Effector memory CD4-positive, alpha-beta T cell (primary cell): Measurements from ENCODE around the gene WFIKKN2.
A peak's percentile ranks its signal among the peaks of the same experiment; 100 is the strongest.

Source experiments
- DNase-seq, 3 donors: peaks; one replicate each; pipeline ENCODE4 v3.0.0-alpha.2; 2020
- H3K27ac ChIP-seq: 2 replicates; pipeline ENCODE4 v1.7.0; 2013; ENCODE audit warnings: mild to moderate bottlenecking, low read length, moderate library complexity; ENCODE audit not compliant: insufficient read depth, poor library complexity, severe bottlenecking
- H3K27me3 ChIP-seq: replicated peaks from 2 replicates; pipeline ENCODE4 v1.7.0; 2013; ENCODE audit warnings: mild to moderate bottlenecking, low read length; ENCODE audit not compliant: insufficient read depth, control insufficient read depth, poor library complexity, severe bottlenecking
- H3K36me3 ChIP-seq: 2 replicates; pipeline ENCODE4 v1.7.0; 2013; ENCODE audit warnings: mild to moderate bottlenecking, low read length, moderate library complexity; ENCODE audit not compliant: control insufficient read depth, insufficient read depth
- H3K4me1 ChIP-seq: 2 replicates; pipeline ENCODE4 v1.7.0; 2013; ENCODE audit warnings: low read length, mild to moderate bottlenecking; ENCODE audit not compliant: control insufficient read depth, insufficient read depth, poor library complexity, severe bottlenecking
- H3K4me3 ChIP-seq: 2 replicates; pipeline ENCODE4 v1.7.0; 2013; ENCODE audit warnings: low read length, low read depth, mild to moderate bottlenecking; ENCODE audit not compliant: insufficient read depth, poor library complexity, severe bottlenecking
- H3K9me3 ChIP-seq: 2 replicates; pipeline ENCODE4 v1.7.0; 2013; ENCODE audit warnings: mild to moderate bottlenecking, low read length, moderate library complexity; ENCODE audit not compliant: control insufficient read depth

Gene WFIKKN2

DNA sequence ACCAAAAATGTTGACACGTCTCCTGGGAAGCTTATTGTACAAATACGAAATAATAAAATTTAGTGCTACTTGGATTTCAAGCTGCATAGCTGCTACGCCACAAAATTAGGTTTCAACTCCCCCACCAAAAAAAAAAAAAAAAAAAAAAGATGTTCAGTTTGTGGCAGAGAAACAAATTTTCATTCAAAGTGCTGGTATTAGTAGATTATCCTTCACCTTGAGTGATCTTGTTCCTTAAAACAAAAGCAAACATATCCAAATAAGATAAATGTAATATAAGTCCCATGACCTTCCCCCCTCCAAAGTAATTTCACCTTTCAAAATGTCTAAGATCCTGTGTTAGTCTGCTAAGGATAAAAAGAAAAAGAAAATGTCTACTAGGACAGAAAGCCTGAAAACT lies 28.5 kb downstream of the WFIKKN2 start:
- H3K4me1 ChIP-seq, result peaks cover 35% of the 10 kb centered on the region
- H3K9me3 ChIP-seq, result no peaks in the 10 kb centered on the region
- H3K36me3 ChIP-seq, result peaks cover 15% of the 10 kb centered on the region
- no peak for DNase-seq
- H3K27ac ChIP-seq, result peak overlapping the region; percentile 97
- H3K4me3 ChIP-seq, result peak overlapping the region; percentile 90
- no peaks in the 10 kb centered on the region for H3K27me3 ChIP-seq

DNA sequence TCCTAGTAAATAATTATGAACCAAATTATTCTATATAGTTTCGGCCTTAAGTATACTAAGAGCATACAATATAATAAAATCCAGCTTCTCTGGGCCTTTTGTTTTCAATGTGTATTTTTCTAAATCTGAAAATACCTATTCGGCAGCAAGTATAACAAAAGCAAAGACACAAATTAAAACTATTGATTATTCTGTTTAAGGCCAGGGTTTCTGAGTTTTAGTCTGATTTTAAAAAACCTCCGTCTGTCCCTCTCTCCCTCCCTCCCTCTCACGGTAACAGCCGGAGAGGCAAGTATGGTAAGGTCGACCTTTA lies 29.3 kb downstream of the WFIKKN2 start:
- Histone ChIP-seq H3K36me3 (peaks cover 15% of the 10 kb centered on the region), H3K9me3 (no peaks in the 10 kb centered on the region), H3K4me1 (peaks cover 35% of the 10 kb centered on the region), H3K27me3 (no peaks in the 10 kb centered on the region), H3K27ac (peak overlapping the region; percentile 97), H3K4me3 (peak overlapping the region; percentile 90)
- DNase-seq, result no peak

DNA sequence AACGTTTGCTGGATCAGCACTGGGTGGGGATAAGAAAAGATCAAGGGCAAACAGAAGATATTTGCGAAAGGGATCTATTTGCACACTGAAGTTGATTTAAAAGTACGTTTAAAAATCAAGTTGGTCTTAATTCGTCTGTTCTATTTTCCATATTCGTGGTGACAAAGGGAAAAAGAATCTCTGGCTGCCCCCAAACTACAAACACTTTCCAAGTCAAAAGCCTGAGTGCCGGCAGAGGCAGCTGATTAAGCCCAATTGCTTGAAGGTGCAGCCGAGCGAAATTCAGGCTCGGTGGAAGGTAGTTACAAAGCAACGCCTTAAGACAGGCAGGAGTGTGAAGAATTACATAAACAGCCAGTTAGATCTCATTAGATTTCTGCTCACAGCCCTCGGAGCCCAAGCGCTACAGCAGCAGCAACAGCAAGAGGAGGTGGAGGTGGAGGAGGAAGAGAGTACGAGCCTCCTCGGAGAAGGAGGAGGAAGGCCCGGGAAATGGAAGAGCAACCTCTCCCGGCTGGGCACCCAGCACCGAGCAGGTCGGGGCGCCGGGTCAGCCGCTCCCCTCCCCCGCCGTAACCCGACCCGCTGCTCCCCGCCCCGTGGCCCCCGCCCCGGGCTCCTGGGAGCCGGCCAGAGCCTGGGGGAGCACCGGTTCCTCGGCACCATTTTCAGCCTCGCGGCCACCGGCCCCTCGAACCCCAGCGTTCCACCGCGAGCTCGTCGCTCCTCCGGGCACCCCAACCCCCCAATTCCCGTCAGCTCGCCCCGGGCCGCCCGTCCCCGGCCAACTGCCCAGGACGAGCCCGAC lies 29.9 kb downstream of the WFIKKN2 start:
- peaks cover 15% of the 10 kb centered on the region for H3K36me3 ChIP-seq
- peak overlapping the region; percentile 97 for H3K27ac ChIP-seq
- no peaks in the 10 kb centered on the region for H3K9me3 ChIP-seq
- H3K4me1 ChIP-seq, result peaks cover 35% of the 10 kb centered on the region
- H3K27me3 ChIP-seq, result no peaks in the 10 kb centered on the region
- peak overlapping the region; percentile 90 for H3K4me3 ChIP-seq
- peak in 2 of 3 donors; percentile 27 to 41 for DNase-seq

DNA sequence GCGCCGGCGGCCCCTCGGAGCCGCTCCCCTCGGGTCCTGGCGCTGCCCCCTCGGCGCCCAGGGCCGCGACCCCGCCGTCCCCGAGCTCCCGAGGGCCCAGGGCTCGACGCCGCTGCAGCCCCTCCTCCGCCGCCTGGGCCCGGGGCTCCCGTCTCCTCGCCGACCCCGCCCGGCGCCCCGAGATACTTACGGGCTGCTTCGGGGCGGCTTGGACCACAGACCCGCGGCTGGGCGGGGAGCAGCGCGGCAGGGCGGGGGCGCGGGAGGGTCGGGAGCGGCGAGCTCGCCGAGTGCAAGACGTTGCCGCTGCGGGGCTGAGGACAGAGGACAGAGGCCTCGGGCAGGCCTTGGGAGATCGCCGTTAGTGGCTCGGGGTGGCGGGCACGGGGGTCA lies 30.5 kb downstream of the WFIKKN2 start:
- Histone ChIP-seq H3K27me3 (no peaks in the 10 kb centered on the region), H3K27ac (peak overlapping the region; percentile 97), H3K4me3 (peak overlapping the region; percentile 90), H3K36me3 (peaks cover 15% of the 10 kb centered on the region), H3K9me3 (no peaks in the 10 kb centered on the region), H3K4me1 (peaks cover 39% of the 10 kb centered on the region)
- DNase-seq, result no peak

DNA sequence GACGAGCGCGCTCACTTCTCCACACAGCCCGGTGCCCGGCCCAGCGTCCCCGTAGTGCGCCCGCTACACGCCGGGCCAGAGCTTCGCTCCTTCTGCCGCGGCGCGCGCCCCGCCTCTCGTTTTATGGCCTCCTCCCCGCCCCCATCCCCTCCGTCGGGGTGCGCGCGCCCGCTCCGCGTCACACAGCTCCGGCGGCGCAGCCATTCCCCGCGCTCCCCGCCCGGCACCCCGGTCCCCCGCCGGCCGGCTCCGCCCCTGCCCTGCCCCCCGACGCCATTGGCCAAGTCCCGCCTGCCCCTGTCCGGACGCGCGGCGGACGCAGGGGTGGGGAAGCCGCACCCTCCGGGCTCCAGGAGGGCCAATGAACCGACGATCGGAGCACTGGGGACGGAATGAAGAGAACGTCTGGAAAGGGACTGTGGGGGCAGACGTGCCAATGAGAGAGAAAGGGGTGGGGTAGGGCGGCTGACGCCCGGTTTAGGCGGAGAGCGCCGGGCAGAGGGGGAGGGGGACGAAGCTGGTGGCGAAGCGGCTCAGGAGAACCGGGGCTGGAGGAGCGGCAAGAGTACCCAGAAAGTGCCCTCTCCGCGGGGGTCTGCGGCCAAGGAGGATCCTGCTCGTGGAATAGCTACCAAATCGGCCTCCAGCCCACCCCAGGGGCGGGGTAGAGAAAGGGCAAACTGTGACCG lies 31.0 kb downstream of the WFIKKN2 start, which contains the start of gene TOB1:
Gene TOB1 (minus strand): TSS at position 94 of the 689 bp plus-strand sequence. CDS start 2,337 bp downstream, outside the sequence.
- peak within 1 kb of the TSS; percentile 97 for H3K27ac ChIP-seq
- peak within 1 kb of the TSS; percentile 90 for H3K4me3 ChIP-seq
- H3K9me3 ChIP-seq, result no peaks in the 10 kb centered on the region
- H3K27me3 ChIP-seq, result no peaks in the 10 kb centered on the region
- peaks cover 44% of the 10 kb centered on the region for H3K4me1 ChIP-seq
- peaks cover 15% of the 10 kb centered on the region for H3K36me3 ChIP-seq
- peak; percentile 93 to 95 (median 94) for DNase-seq

DNA sequence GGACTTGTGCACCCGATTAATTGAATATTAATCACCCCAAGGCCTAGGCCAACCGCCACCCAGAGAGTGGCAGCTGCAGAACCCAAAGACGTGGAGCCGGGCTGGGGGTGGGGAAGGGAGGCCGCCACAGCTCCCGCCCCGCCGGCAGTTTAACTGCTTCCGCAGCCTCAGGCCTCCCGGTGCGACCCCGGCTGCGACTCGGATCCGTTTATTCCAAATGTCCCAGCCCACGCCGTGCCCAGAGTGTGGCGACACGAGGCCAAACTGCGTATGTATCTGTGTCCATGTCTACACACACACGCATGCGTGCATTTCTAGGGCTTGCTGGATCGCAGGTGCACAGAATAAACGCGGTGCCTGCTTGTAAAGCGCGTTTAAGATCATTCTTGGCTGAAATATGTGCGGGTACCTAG lies 31.6 kb downstream of the WFIKKN2 start:
- H3K4me1 ChIP-seq, result peaks cover 49% of the 10 kb centered on the region

DNA sequence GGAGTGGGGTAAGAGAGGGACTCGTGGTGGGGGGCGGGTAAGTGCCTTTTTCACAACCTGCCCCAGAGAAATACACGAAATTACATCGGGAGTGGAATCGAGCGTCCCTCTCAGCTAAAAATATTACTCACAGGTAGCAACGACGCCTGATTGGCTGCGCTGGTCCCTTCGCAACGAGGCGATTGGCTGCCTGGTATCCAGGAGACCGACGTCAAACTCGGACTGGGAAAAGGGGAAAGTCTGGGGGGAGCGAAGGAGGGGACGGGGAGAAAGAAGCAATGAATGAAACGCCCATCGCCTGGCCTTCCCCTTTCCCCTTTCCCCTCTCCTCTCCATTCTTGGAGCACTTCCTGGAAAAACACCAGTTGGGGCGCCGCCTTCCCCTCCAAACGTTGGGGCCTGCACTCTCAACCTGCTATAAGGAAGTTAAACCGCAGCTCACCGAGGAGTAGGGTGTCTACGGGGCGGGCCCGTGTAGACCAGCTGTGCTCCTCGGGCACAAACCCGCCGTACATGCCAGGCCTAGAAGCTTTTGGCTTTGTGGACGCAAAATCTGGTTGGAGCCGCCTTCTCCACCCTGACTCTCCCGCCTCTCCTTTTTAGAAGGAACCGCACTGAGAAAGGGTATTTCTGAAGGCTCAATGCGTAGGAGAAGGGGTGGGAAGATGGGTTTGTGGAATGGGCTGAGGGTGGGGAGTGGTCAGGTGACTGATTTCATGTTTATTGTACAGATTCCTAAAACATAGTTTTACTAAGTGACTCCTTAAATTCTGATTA lies 32.2 kb downstream of the WFIKKN2 start:
- no peaks in the 10 kb centered on the region for H3K27me3 ChIP-seq
- peak; percentile 69 to 81 (median 75) for DNase-seq
- H3K9me3 ChIP-seq, result no peaks in the 10 kb centered on the region
- peaks cover 51% of the 10 kb centered on the region for H3K4me1 ChIP-seq
- peaks cover 10% of the 10 kb centered on the region for H3K36me3 ChIP-seq
- peak overlapping the region; percentile 97 for H3K27ac ChIP-seq
- H3K4me3 ChIP-seq, result peak overlapping the region; percentile 90

More for the DNA sequence above, 31.6 kb downstream of the WFIKKN2 start:
- Histone ChIP-seq H3K27me3 (no peaks in the 10 kb centered on the region), H3K9me3 (no peaks in the 10 kb centered on the region), H3K36me3 (peaks cover 10% of the 10 kb centered on the region), H3K27ac (peak overlapping the region; percentile 97), H3K4me3 (peak overlapping the region; percentile 90)
- DNase-seq, result peak; percentile 38 to 61 (median 58)

DNA sequence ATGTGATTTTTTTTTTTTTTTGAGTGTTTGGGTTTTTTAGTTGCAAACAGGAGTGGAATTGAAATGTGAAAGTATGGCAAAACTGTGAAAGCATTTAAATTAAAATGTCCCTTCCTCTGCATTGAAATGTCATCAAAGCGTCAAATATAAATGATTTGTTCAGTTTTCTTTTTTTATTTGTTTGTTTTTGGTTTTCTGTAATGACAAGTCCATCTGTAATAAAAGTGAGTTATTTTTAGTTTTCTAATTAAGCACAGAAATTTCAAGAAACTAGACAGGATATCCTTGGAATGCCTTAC lies 32.7 kb downstream of the WFIKKN2 start:
- peak overlapping the region; percentile 97 for H3K27ac ChIP-seq
- no peak for DNase-seq
- peak overlapping the region; percentile 90 for H3K4me3 ChIP-seq
- no peaks in the 10 kb centered on the region for H3K27me3 ChIP-seq
- peaks cover 51% of the 10 kb centered on the region for H3K4me1 ChIP-seq
- H3K36me3 ChIP-seq, result peaks cover 6% of the 10 kb centered on the region
- no peaks in the 10 kb centered on the region for H3K9me3 ChIP-seq

DNA sequence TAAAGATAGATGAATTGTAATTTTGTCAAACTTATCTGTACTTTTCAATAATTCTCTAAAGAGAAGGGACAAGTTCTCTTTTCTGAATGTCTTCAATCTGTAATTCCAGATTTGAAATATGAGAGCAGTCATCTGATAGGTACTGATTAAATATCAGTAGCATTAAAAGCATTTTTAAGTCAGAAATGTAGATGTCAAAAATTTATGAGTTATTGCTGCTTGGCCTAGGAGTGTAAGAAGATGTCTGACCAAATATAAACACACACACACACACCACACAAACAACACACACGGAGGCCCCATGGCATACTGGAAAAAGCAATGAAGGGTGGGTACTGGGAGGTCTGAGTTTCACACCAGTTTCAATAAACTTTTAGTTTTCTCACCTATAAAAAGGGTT lies 33.2 kb downstream of the WFIKKN2 start:
- Histone ChIP-seq H3K9me3 (no peaks in the 10 kb centered on the region), H3K4me3 (no peak overlapping the region), H3K27me3 (no peaks in the 10 kb centered on the region), H3K27ac (peak overlapping the region; percentile 97), H3K4me1 (peaks cover 52% of the 10 kb centered on the region), H3K36me3 (peaks cover under 1% of the 10 kb centered on the region)
- DNase-seq, result no peak
